ENCODE data around the gene LRP1. TPM values are rescaled to one million over a fixed set of nuclear protein-coding genes. Genes with fewer than 3 reads are reported as not detected.

LRP1 gene
- total RNA-seq, 4 donors from 2014 or later: 83.1 to 149 (median 106) TPM

DNA sequence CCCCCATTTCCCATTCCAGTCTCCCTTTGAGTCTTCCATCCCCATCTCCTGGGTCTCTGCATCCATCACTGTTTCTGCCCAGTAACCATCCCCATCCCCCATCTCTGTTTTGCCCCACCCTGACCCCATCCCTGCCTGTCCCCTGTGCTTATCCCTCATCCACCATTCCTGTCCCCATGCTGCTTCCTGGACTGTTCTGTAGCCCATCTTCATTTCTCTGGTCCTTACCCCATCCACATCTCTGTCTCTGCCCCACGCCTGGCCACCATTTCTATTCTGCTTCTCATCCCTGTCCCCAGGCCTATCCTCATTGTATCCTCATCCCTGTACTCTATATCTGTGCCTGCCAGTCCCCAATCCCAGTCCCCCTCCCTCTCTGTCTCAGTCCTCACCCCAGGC is 92.5 kb downstream of the LRP1 start:
- H3K4me3 ChIP-seq: no peak overlapping the region
- H3K4me1 ChIP-seq: peaks cover 36% of the 10 kb centered on the region
- H3K27ac ChIP-seq: no peak overlapping the region
- no peaks in the 10 kb centered on the region for H3K36me3 ChIP-seq
- peaks cover 85% of the 10 kb centered on the region for H3K27me3 ChIP-seq
- DNase-seq (ENCODE audit: low spot score in 2 of 2): no peak
- H3K9me3 ChIP-seq: no peaks in the 10 kb centered on the region
- 68% methylated on average over 1 of the region's 1 CpG for WGBS
- no peak for TF ChIP-seq EP300 (IDR thresholded peaks at IDR 0.05)
- TF ChIP-seq, protein P1, sequence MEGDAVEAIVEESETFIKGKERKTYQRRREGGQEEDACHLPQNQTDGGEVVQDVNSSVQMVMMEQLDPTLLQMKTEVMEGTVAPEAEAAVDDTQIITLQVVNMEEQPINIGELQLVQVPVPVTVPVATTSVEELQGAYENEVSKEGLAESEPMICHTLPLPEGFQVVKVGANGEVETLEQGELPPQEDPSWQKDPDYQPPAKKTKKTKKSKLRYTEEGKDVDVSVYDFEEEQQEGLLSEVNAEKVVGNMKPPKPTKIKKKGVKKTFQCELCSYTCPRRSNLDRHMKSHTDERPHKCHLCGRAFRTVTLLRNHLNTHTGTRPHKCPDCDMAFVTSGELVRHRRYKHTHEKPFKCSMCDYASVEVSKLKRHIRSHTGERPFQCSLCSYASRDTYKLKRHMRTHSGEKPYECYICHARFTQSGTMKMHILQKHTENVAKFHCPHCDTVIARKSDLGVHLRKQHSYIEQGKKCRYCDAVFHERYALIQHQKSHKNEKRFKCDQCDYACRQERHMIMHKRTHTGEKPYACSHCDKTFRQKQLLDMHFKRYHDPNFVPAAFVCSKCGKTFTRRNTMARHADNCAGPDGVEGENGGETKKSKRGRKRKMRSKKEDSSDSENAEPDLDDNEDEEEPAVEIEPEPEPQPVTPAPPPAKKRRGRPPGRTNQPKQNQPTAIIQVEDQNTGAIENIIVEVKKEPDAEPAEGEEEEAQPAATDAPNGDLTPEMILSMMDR (IDR thresholded peaks at IDR 0.05): no peak
- no peak for TF ChIP-seq POLR2AphosphoS5 (IDR thresholded peaks at IDR 0.05)
- no peak for TF ChIP-seq POLR2A (IDR thresholded peaks at IDR 0.05)

DNA sequence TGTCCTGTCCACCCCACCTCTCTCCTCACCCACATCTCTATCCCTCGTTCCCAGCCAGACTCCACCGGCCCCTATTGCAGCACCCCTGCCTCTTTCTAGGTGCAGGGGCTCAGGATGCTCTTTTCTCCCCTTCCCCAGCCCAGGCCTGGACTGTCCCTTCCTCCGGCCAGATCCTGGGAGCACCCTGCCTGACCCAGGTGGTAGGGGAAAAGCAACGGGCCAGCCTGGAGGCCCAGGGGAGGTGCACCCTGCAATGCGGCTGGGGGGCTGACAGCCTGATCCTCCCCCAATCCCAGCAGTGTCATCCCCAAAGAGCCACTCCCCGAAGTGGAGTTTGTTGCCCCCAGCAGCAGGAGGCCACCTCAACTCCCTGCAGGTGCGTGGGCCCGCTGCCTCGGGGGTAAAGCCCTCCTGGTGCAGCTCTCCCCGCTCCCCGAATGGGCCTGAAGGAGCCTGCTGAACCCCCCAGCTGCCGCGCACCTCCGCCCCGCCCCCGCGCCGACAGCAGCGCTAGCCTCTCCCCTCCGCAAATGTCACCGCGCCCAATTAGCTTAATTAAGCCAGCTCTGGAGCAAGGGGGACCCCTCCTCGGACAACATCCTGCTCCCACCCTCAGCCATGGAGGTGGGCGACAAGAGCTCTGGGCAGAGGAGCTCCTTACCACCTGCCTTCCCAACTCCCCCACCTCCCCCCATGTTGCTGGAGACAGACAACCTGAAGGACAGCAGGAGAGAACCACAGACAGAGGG is 93.1 kb downstream of the LRP1 start:
- TF ChIP-seq POLR2A (IDR thresholded peaks at IDR 0.05) (no peak), POLR2AphosphoS5 (IDR thresholded peaks at IDR 0.05) (no peak), EP300 (IDR thresholded peaks at IDR 0.05) (no peak)
- TF ChIP-seq, protein P1 (IDR thresholded peaks at IDR 0.05): no peak
- Histone ChIP-seq H3K27me3 (peaks cover 85% of the 10 kb centered on the region), H3K9me3 (no peaks in the 10 kb centered on the region), H3K4me1 (peaks cover 30% of the 10 kb centered on the region), H3K36me3 (no peaks in the 10 kb centered on the region), H3K27ac (no peak overlapping the region), H3K4me3 (no peak overlapping the region)
- no peak for DNase-seq (ENCODE audit: low spot score in 2 of 2)
- WGBS: 59% methylated on average over 6 of the region's 24 CpGs

DNA sequence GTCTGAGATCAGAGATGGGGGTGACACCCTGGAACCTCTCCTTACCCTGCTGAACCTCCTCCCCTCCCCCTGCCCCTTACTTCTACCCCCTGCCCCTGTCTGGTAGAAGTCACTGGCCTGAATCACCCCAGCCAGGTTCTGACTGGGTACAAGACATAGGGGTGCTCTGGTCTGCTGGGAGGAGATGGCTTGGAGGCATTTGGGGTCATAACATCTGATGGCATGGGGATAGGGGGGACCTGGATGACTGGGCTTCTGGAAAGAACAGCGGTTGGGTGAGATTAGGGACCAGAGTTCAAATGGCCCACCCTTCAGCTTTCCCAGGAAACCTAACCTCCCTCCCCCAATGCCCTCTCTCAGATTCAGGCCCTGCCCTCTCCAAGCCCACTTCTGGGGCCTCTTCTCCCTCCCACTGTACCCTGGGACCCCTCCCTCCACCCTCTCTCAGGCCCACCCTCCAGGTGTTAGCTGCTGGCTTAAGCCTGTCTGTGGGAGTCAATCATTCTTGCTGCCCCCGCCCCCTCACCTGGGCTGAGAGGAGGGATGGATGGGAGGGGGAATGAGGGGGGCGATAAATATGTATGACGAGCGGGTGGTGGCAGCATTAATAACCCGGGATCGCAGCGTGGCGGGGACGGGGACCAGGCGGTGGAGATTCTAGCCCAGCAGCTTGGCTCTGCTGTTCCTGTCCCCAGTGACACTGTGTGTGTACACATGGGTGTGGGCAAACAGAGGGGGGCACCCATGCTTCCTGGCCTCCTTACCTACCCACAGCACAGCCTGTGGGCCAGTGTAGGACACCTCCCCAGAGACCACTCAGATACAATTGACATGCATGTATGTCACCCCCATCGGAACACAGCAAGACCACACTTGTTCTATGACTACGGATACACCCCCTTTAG is 94.3 kb downstream of the LRP1 start:
- Histone ChIP-seq H3K36me3 (no peaks in the 10 kb centered on the region), H3K27me3 (peaks cover 86% of the 10 kb centered on the region), H3K9me3 (no peaks in the 10 kb centered on the region), H3K4me1 (peaks cover 26% of the 10 kb centered on the region), H3K27ac (no peak overlapping the region), H3K4me3 (no peak overlapping the region)
- WGBS: 73% methylated on average over 13 of the region's 13 CpGs
- DNase-seq (ENCODE audit: low spot score in 2 of 2): no peak
- TF ChIP-seq POLR2A (IDR thresholded peaks at IDR 0.05): no peak
- TF ChIP-seq, protein P1 (IDR thresholded peaks at IDR 0.05): no peak
- no peak for TF ChIP-seq POLR2AphosphoS5 (IDR thresholded peaks at IDR 0.05)
- no peak for TF ChIP-seq EP300 (IDR thresholded peaks at IDR 0.05)

DNA sequence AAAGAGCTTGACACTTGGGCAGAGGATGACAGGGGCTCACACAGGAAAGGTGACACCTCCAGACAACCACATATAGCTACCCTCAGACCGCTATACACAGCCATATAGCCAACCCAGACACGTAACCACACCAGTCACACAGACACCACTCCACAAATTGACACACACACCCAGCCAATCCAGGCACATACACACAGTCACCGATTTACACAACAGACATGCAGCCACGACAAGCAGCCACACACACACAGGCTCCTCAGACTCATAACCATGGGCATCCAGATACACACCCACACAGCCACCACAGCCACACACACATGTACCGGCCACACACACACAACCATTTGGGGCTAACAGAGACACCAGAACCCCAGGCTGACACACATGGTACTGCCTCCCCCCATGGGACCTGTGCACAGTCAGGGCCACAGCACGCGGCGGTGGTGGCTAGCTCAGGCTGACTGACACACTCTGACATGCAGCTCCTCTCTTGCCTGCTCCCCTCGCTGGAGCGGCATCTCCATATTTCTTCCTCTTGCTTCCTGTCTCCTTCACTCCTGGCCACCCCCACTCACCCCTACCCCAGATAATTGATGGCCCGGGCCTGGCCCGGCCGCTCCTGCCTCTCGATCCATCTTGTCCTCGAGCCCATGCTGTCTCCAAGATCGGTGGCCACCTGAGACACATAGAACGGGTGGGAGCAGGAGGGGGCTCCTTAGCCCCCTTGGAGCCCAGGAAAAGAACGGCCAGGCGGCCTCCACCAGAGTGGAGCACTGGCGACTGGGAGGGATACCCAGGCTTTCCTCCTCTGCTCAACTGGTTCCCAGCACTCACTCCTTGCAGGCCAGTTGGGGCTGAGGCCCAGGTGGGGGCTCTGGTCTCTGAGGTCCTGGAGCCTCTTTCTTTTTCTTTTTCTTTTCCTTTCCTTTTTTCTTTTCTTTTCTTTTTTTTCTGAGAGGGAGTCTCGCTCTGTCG is 95.2 kb downstream of the LRP1 start:
- Histone ChIP-seq H3K36me3 (no peaks in the 10 kb centered on the region), H3K9me3 (no peaks in the 10 kb centered on the region), H3K4me3 (no peak overlapping the region), H3K27ac (no peak overlapping the region), H3K27me3 (peaks cover 83% of the 10 kb centered on the region), H3K4me1 (peaks cover 16% of the 10 kb centered on the region)
- 78% methylated on average over 19 of the region's 22 CpGs for WGBS
- TF ChIP-seq, protein P1 (IDR thresholded peaks at IDR 0.05): no peak
- TF ChIP-seq POLR2A (IDR thresholded peaks at IDR 0.05) (no peak), POLR2AphosphoS5 (IDR thresholded peaks at IDR 0.05) (no peak), EP300 (IDR thresholded peaks at IDR 0.05) (no peak)
- DNase-seq (ENCODE audit: low spot score in 2 of 2): no peak
